GM23248 (cell line): Measurements from ENCODE around the gene MIP. TPM values are rescaled to one million over a fixed set of nuclear protein-coding genes. Genes with fewer than 3 reads are reported as not detected.
"Not testable (repeated sequence)": the region's sequence is repeated elsewhere in the genome, so short reads cannot be mapped to it uniquely, and the experiment has no call there.

Source experiments
- DNase-seq: peaks from one replicate; pipeline ENCODE4 v3.0.0-alpha.2; 2015
- H2AFZ ChIP-seq: fragments of 200-600 bp; sonication (generic); 2 replicates; pipeline ENCODE4 v1.6.1; 2016; ENCODE audit warnings: antibody characterized with exemption
- H3F3A ChIP-seq: fragments of 200-600 bp; sonication (generic); 2 replicates; pipeline ENCODE4 v1.6.1; 2016; ENCODE audit warnings: mild to moderate bottlenecking, antibody characterized with exemption, mixed run types; ENCODE audit not compliant: insufficient read depth
- H3K27ac ChIP-seq: fragments of 200-600 bp; sonication (generic); 2 replicates; pipeline ENCODE4 v1.5.1; 2016; ENCODE audit warnings: mild to moderate bottlenecking
- H3K27me3 ChIP-seq: fragments of 200-600 bp; sonication (generic); replicated peaks from 2 replicates; pipeline ENCODE4 v1.6.1; 2016; ENCODE audit warnings: mild to moderate bottlenecking; ENCODE audit not compliant: insufficient read depth
- H3K36me3 ChIP-seq: fragments of 200-600 bp; sonication (generic); 2 replicates; pipeline ENCODE4 v1.6.1; 2016; ENCODE audit warnings: low read depth, mild to moderate bottlenecking
- H3K4me1 ChIP-seq: fragments of 200-600 bp; sonication (generic); 2 replicates; pipeline ENCODE4 v1.6.1; 2016; ENCODE audit warnings: mild to moderate bottlenecking; ENCODE audit not compliant: insufficient read depth
- H3K4me2 ChIP-seq: fragments of 200-600 bp; sonication (generic); one replicate; pipeline ENCODE4 v1.6.1; 2016; ENCODE audit warnings: mild to moderate bottlenecking; ENCODE audit not compliant: unreplicated experiment
- H3K4me3 ChIP-seq: fragments of 200-600 bp; sonication (generic); 2 replicates; pipeline ENCODE4 v1.5.1; 2016; ENCODE audit warnings: mild to moderate bottlenecking
- H3K79me2 ChIP-seq: fragments of 200-600 bp; sonication (generic); 2 replicates; pipeline ENCODE4 v1.6.1; 2016; ENCODE audit warnings: mild to moderate bottlenecking; ENCODE audit not compliant: insufficient read depth
- H3K9ac ChIP-seq: fragments of 200-600 bp; sonication (generic); 2 replicates; pipeline ENCODE4 v1.6.1; 2016; ENCODE audit warnings: mild to moderate bottlenecking
- H3K9me2 ChIP-seq: fragments of 200-600 bp; sonication (generic); 2 replicates; pipeline ENCODE4 v1.6.1; 2016; ENCODE audit warnings: mixed run types, mild to moderate bottlenecking, moderate library complexity; ENCODE audit not compliant: insufficient read depth
- H3K9me3 ChIP-seq: fragments of 200-600 bp; sonication (generic); one replicate; pipeline ENCODE4 v1.6.1; 2017; ENCODE audit warnings: low read depth
- H4K20me1 ChIP-seq: fragments of 200-600 bp; sonication (generic); 2 replicates; pipeline ENCODE4 v1.6.0; 2016; ENCODE audit not compliant: insufficient read depth
- EZH2 ChIP-seq: fragments of 200-600 bp; sonication (generic); IDR thresholded peaks from 2 replicates; pipeline ENCODE4 v1.6.1; 2018; ENCODE audit warnings: antibody characterized with exemption, mild to moderate bottlenecking; ENCODE audit not compliant: insufficient read depth, poor library complexity, severe bottlenecking
- EZH2phosphoT487 ChIP-seq: fragments of 200-600 bp; sonication (generic); IDR thresholded peaks from 2 replicates; pipeline ENCODE4 v1.6.1; 2018; ENCODE audit warnings: antibody characterized with exemption, moderate library complexity, mild to moderate bottlenecking, low read depth; ENCODE audit not compliant: insufficient read depth
- WGBS, 2 experiments: methylation state at CpG; one replicate each; pipeline ENCODE4 v1.1.6; 2015 to 2017; ENCODE audit warnings: low lambda C conversion rate in 2 of 2, low coverage in 1 of 2; ENCODE audit errors: missing lambda C conversion rate in 2 of 2; 5-methylcytosine and 5-hydroxymethylcytosine counted together
- in situ Hi-C: fragments of 300-500 bp; cut with MboI; formaldehyde crosslinking; loops from 2 replicates; pipeline ENCODE4 v1.15.0; 2020
- polyA plus RNA-seq: library from polyadenylated mRNA; unstranded; fragments of >200 nt; fragmentation: Nextera tagmentation; extraction: Ambion mirVana; gene quantifications from 2 replicates; pipeline ENCODE4 v1.2.1, GENCODE V29; 2016
- total RNA-seq: library from RNA; depleted of rRNA; stranded (reverse); fragments of >200 nt; shearing (Covaris generic); gene quantifications from 2 replicates; pipeline ENCODE4 v1.2.3, GENCODE V29; 2014

The MIP gene
- total and polyA plus RNA-seq, 2 experiments from 2014 or later, result not detected

- in situ Hi-C loops, result no loop called here
- Histone ChIP-seq H2AFZ (no peak overlapping the region), H3K4me3 (no peak overlapping the region), H3K9me2 (no peaks in the 10 kb centered on the region), H3K4me2 (no peak overlapping the region), H3K36me3 (no peaks in the 10 kb centered on the region), H3K27me3 (no peaks in the 10 kb centered on the region), H3F3A (no peaks in the 10 kb centered on the region), H3K9ac (no peak overlapping the region), H3K27ac (no peak overlapping the region), H3K79me2 (no peaks in the 10 kb centered on the region), H3K4me1 (no peaks in the 10 kb centered on the region), H4K20me1 (no peaks in the 10 kb centered on the region), H3K9me3 (no peaks in the 10 kb centered on the region)
- DNase-seq, result no peak
- 81 to 90% methylated on average over 6 to 7 of the region's 7 CpGs for WGBS, 2 experiments
- TF ChIP-seq EZH2phosphoT487 (no peak), EZH2 (no peak)
These were observed 41.1 kb downstream of the MIP start for GRCh38 chr12:56413392-56413791.

- no peaks in the 10 kb centered on the region for H3K9me3 ChIP-seq
- H4K20me1 ChIP-seq, result no peaks in the 10 kb centered on the region
- no peaks in the 10 kb centered on the region for H3K4me1 ChIP-seq
- H3K9me2 ChIP-seq, result no peaks in the 10 kb centered on the region
- no peak overlapping the region for H3K4me2 ChIP-seq
- H3F3A ChIP-seq, result no peaks in the 10 kb centered on the region
- no peaks in the 10 kb centered on the region for H3K27me3 ChIP-seq
- H2AFZ ChIP-seq, result no peak overlapping the region
- WGBS, 2 experiments, result 35% methylated on average over 5 to 6 of the region's 6 CpGs
- no peak overlapping the region for H3K4me3 ChIP-seq
- H3K9ac ChIP-seq, result no peak overlapping the region
- no peak for DNase-seq
- H3K27ac ChIP-seq, result no peak overlapping the region
- TF ChIP-seq EZH2phosphoT487 (no peak), EZH2 (no peak)
- in situ Hi-C loops, result no loop called here
- no peaks in the 10 kb centered on the region for H3K79me2 ChIP-seq
- no peaks in the 10 kb centered on the region for H3K36me3 ChIP-seq
These were observed 42.4 kb downstream of the MIP start for GRCh38 chr12:56411781-56412639.

GRCh38 chr12:56410768-56411167 is 43.7 kb downstream of the MIP start:
- no peaks in the 10 kb centered on the region for H3K9me2 ChIP-seq
- no peaks in the 10 kb centered on the region for H3K4me1 ChIP-seq
- TF ChIP-seq EZH2phosphoT487 (no peak), EZH2 (no peak)
- no peaks in the 10 kb centered on the region for H3K36me3 ChIP-seq
- in situ Hi-C loops, result no loop called here
- no peaks in the 10 kb centered on the region for H3F3A ChIP-seq
- 93 to 95% methylated on average over 4 of the region's 4 CpGs for WGBS, 2 experiments
- no peaks in the 10 kb centered on the region for H3K9me3 ChIP-seq
- H3K27me3 ChIP-seq, result no peaks in the 10 kb centered on the region
- no peak overlapping the region for H3K27ac ChIP-seq
- H3K79me2 ChIP-seq, result no peaks in the 10 kb centered on the region
- no peak for DNase-seq
- no peak overlapping the region for H3K9ac ChIP-seq
- no peak overlapping the region for H2AFZ ChIP-seq
- no peak overlapping the region for H3K4me2 ChIP-seq
- no peaks in the 10 kb centered on the region for H4K20me1 ChIP-seq
- no peak overlapping the region for H3K4me3 ChIP-seq

GRCh38 chr12:56408799-56409417 is 45.5 kb downstream of the MIP start:
- Histone ChIP-seq H3K79me2 (no peaks in the 10 kb centered on the region), H3K9me2 (no peaks in the 10 kb centered on the region), H3F3A (no peaks in the 10 kb centered on the region), H3K36me3 (no peaks in the 10 kb centered on the region), H3K9me3 (no peaks in the 10 kb centered on the region), H2AFZ (no peak overlapping the region), H3K4me3 (no peak overlapping the region), H3K27me3 (no peaks in the 10 kb centered on the region), H4K20me1 (no peaks in the 10 kb centered on the region), H3K4me2 (no peak overlapping the region), H3K27ac (no peak overlapping the region), H3K9ac (no peak overlapping the region), H3K4me1 (no peaks in the 10 kb centered on the region)
- 84 to 87% methylated on average over 4 to 5 of the region's 5 CpGs for WGBS, 2 experiments
- in situ Hi-C loops, result no loop called here
- TF ChIP-seq EZH2phosphoT487 (no peak), EZH2 (no peak)
- no peak for DNase-seq

GRCh38 chr12:56404227-56404626 is 50.2 kb downstream of the MIP start:
- in situ Hi-C loops, H3F3A ChIP-seq, H4K20me1 ChIP-seq, H3K9me3 ChIP-seq, H3K9ac ChIP-seq, H3K4me2 ChIP-seq, DNase-seq, H3K4me1 ChIP-seq, H2AFZ ChIP-seq, H3K4me3 ChIP-seq, H3K27ac ChIP-seq, H3K9me2 ChIP-seq, H3K27me3 ChIP-seq, H3K79me2 ChIP-seq, H3K36me3 ChIP-seq: not testable (repeated sequence)
- 80 to 89% methylated on average over 3 of the region's 3 CpGs for WGBS, 2 experiments

GRCh38 chr12:56401612-56402011 is 52.8 kb downstream of the MIP start:
- H3K27ac ChIP-seq, H3K36me3 ChIP-seq, H4K20me1 ChIP-seq, H3K4me2 ChIP-seq, H2AFZ ChIP-seq, H3K79me2 ChIP-seq, H3K27me3 ChIP-seq, H3K9me3 ChIP-seq, H3K9me2 ChIP-seq, H3K4me1 ChIP-seq, H3F3A ChIP-seq, H3K9ac ChIP-seq, H3K4me3 ChIP-seq, in situ Hi-C loops, DNase-seq: not testable (repeated sequence)

GRCh38 chr12:56401125-56401524 is 53.3 kb downstream of the MIP start:
- H3K4me3 ChIP-seq, DNase-seq, H3K4me2 ChIP-seq, H3K4me1 ChIP-seq, H3K27ac ChIP-seq, H3K9ac ChIP-seq, H3K9me2 ChIP-seq, H3K36me3 ChIP-seq, H3F3A ChIP-seq, H3K79me2 ChIP-seq, H3K9me3 ChIP-seq, H4K20me1 ChIP-seq, H3K27me3 ChIP-seq, H2AFZ ChIP-seq, in situ Hi-C loops: not testable (repeated sequence)
- 21 to 44% methylated on average over 2 of the region's 3 CpGs for WGBS, 2 experiments
